Left forelimb (tissue), 1 donor: ENCODE results near the gene SEMA4A.
"Not testable (repeated sequence)": the region's sequence is repeated elsewhere in the genome, so short reads cannot be mapped to it uniquely, and the experiment has no call there.

ENCODE experiments used
- DNase-seq: peaks from one replicate; pipeline ENCODE4 v3.0.0-alpha.2; 2018; ENCODE audit warnings: low spot score

Gene SEMA4A

GRCh38 chr1:156160000-156160742 is 6.8 kb downstream of the SEMA4A start:
- no peak for DNase-seq

GRCh38 chr1:156160743-156161171 is 7.4 kb downstream of the SEMA4A start:
- DNase-seq, result peak; percentile 89

- no peak for DNase-seq
Observed at GRCh38 chr1:156162430-156163037, 9.1 kb downstream of the SEMA4A start.

- no peak for DNase-seq
Observed at GRCh38 chr1:156163712-156164111, 10.3 kb downstream of the SEMA4A start.

- DNase-seq, result no peak
Observed at GRCh38 chr1:156164125-156164831, 10.9 kb downstream of the SEMA4A start.

GRCh38 chr1:156165083-156165482 is 11.7 kb downstream of the SEMA4A start:
- no peak for DNase-seq

- no peak for DNase-seq
Observed at GRCh38 chr1:156167536-156167935, 14.2 kb downstream of the SEMA4A start.

GRCh38 chr1:156172696-156173470 is 19.5 kb downstream of the SEMA4A start:
- no peak for DNase-seq

DNA sequence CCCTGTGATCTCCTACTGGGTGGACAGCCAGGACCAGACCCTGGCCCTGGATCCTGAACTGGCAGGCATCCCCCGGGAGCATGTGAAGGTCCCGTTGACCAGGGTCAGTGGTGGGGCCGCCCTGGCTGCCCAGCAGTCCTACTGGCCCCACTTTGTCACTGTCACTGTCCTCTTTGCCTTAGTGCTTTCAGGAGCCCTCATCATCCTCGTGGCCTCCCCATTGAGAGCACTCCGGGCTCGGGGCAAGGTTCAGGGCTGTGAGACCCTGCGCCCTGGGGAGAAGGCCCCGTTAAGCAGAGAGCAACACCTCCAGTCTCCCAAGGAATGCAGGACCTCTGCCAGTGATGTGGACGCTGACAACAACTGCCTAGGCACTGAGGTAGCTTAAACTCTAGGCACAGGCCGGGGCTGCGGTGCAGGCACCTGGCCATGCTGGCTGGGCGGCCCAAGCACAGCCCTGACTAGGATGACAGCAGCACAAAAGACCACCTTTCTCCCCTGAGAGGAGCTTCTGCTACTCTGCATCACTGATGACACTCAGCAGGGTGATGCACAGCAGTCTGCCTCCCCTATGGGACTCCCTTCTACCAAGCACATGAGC is 23.3 kb downstream of the SEMA4A start:
- no peak for DNase-seq

GRCh38 chr1:156177919-156178654 is 24.7 kb downstream of the SEMA4A start:
- no peak for DNase-seq

- DNase-seq, result no peak
Observed at GRCh38 chr1:156180471-156180870, 27.1 kb downstream of the SEMA4A start.

DNA sequence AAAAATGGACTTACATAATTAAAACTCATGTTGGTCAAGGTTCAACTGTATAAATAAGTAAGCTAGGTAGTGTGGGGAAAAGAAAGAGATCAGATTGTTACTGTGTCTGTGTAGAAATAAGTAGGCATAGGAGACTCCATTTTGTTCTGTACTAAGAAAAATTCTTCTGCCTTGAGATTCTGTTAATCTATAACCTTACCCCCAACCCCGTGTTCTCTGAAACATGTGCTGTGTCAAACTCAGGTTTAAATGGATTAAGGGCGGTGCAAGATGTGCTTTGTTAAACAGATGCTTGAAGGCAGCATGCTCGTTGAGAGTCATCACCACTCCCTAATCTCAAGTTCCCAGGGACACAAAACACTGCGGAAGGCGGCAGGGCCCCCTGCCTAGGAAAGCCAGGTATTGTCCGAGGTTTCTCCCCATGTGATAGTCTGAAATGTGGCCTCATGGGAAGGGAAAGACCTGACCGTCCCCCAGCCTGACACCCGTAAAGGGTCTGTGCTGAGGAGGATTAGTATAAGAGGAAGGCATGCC is 28.1 kb downstream of the SEMA4A start:
- DNase-seq, result not testable (repeated sequence)

- not testable (repeated sequence) for DNase-seq
Observed at GRCh38 chr1:156182010-156182779, 28.8 kb downstream of the SEMA4A start.

DNA sequence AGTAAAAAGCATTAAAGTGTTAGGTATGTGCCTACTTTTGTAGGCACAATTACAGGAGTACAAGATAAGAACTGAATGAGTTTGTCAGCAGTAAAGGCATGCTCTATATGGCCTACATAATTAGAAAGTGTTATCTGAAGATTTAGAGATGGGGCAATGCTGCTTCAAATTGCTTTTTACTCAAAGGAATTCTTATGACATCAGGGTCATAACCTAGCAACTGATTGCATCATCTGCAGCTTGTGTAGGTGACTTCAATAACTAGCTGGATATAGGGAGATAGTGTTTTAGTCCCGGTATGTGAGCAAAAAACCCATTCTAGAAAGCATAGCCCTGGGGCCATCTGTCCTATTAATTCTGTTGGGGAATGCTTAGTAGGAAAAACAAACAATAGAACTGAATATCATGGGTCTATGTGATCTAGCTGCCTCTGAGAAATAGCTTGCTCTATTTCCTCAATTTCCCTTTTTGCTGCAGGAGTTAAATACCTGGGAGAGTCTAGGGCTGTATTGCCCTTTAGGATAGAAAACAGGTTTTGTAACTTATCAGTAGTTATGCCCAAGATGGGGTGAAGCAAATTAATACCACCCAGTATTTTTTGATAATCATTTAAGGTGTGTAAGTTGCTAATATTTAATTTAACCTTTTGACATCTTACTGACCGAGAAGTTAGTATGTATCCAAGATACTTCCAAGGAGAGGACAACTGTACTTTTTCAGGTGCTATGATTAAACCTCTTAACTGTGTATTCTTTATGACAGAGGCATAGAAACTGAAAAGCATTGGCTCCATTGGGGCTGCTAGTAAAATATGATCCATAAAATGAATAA is 33.2 kb downstream of the SEMA4A start:
- not testable (repeated sequence) for DNase-seq

DNA sequence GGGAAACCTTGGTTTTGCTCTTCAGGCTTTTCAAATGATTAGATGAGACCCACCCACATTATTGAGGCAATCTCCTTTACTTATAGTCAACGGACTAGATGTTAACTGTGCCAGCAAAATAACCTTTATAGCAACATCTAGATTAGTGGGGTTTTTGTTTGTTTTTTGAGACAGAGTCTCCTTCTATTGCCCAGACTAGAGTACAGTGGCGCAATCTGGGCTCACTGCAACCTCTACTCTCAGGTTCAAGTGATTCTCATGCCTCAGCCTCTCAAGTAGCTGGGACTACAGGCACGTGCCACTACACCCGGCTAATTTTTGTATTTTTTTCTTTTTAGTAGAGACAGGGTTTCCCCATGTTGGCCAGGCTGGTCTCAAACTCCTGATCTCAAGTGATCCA is 36.9 kb downstream of the SEMA4A start:
- not testable (repeated sequence) for DNase-seq

- DNase-seq, result no peak
Observed at GRCh38 chr1:156191292-156191964, 38.0 kb downstream of the SEMA4A start.

- no peak for DNase-seq
Observed at GRCh38 chr1:156193208-156193487, 39.8 kb downstream of the SEMA4A start.

DNA sequence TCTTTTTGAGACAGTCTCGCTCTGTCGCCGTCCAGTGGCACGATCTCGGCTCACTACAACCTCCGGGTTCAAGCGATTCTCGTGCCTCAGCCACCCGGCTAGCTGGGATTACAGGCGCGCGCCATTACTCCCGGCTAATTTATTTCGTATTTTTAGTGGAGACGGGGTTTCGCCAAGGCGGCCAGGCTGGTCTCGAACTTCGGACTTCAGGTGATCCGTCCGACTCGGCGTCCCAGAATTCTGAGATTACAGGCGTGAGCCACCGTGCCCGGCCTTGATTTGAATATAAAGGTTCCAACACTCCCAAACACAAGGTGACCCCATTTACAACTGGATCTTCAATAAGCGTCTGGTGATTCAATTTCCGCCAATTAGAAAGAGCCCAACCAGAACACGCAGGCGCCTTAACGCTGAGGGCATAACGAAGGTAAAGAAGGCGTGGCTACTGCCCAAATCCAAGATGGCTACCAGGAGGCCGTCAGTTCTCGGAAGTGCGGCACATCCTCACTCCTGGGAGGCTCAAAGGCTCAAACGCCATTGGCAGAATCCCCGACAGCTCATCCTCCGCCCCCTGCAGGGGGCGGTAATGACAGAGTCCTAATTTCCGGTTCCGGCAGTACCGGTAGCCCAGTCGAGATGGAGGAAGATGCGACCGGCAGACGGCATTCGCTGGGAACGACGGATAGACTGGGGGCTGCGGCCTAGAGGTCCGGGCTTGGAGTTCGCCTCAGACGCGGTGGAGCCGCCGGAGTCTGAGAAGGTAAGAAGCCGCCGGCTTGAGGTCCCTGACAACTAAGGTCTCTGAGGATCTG is 40.3 kb downstream of the SEMA4A start, which contains the start of gene SLC25A44:
Gene SLC25A44 (plus strand): TSS at position 617 of the 812 bp plus-strand sequence. CDS start 5,744 bp downstream, outside the sequence.
- peak; percentile 96 for DNase-seq
